Chondrocyte (in vitro differentiated cells): ENCODE results near the gene TM4SF20. TPM values are rescaled to one million over a fixed set of nuclear protein-coding genes. Genes with fewer than 3 reads are reported as not detected.

Experiments
- DNase-seq: peaks from one replicate; pipeline ENCODE4 v3.0.0; 2021; ENCODE audit warnings: mixed read lengths, low spot score
- H3K27ac Mint-ChIP-seq: one replicate; pipeline ENCODE4 v1.8.0; 2021; ENCODE audit warnings: mild to moderate bottlenecking, moderate library complexity, mixed read lengths; ENCODE audit not compliant: unreplicated experiment
- H3K27me3 Mint-ChIP-seq: 2 replicates; pipeline ENCODE4 v1.8.0; 2021; ENCODE audit warnings: low read depth, mixed read lengths
- H3K36me3 Mint-ChIP-seq: 2 replicates; pipeline ENCODE4 v1.8.0; 2021; ENCODE audit warnings: low read depth, mixed read lengths
- H3K4me1 Mint-ChIP-seq: 2 replicates; pipeline ENCODE4 v1.8.0; 2021; ENCODE audit warnings: low read depth, mild to moderate bottlenecking, mixed read lengths
- H3K4me3 Mint-ChIP-seq: one replicate; pipeline ENCODE4 v1.8.0; 2021; ENCODE audit warnings: mild to moderate bottlenecking, moderate library complexity, mixed read lengths; ENCODE audit not compliant: unreplicated experiment
- H3K9me3 Mint-ChIP-seq: 2 replicates; pipeline ENCODE4 v1.8.0; 2021; ENCODE audit warnings: low read depth, mixed read lengths
- CTCF ChIP-seq: fragments of 200-600 bp; sonication (generic); IDR thresholded peaks from 2 replicates; pipeline ENCODE4 v1.5.0; 2021; ENCODE audit warnings: antibody characterized with exemption, mild to moderate bottlenecking, moderate library complexity
- total RNA-seq: library from RNA; stranded (reverse); gene quantifications from 3 replicates; pipeline ENCODE4 v1.2.1, GENCODE V29; 2021

The TM4SF20 gene
- total RNA-seq, 1 donor from 2014 or later = not detected

- no peak for DNase-seq
- Mint-ChIP-seq H3K36me3 (peaks cover 9% of the 10 kb centered on the region), H3K27ac (no peak overlapping the region), H3K4me3 (no peak overlapping the region), H3K9me3 (no peaks in the 10 kb centered on the region), H3K4me1 (no peaks in the 10 kb centered on the region), H3K27me3 (no peaks in the 10 kb centered on the region)
- TF ChIP-seq CTCF = no peak
Measured at GRCh38 chr2:227341553-227341952, 37.6 kb downstream of the TM4SF20 start.

DNA sequence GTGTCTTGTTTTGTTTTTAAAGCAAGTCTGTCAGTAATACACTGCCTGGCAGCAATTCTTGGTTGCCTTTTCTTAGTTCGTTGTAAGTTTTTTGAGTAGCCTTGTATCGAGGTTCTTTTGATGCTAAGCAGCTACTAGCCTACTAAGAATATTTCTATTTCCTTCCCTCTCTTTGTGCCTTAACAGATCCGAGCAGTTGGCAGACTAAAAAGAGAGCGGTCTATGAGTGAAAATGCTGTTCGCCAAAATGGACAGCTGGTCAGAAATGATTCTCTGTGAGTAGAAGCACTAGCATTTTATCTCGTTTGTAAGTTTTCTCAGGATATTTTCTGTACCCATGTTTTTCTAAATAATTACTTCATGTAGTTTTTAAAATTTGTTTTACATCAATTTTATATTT, 39.0 kb downstream of the TM4SF20 start:
- no peak overlapping the region for H3K4me3 Mint-ChIP-seq
- H3K36me3 Mint-ChIP-seq = peaks cover 13% of the 10 kb centered on the region
- H3K9me3 Mint-ChIP-seq = no peaks in the 10 kb centered on the region
- H3K4me1 Mint-ChIP-seq = no peaks in the 10 kb centered on the region
- no peak for TF ChIP-seq CTCF
- no peaks in the 10 kb centered on the region for H3K27me3 Mint-ChIP-seq
- no peak for DNase-seq
- H3K27ac Mint-ChIP-seq = no peak overlapping the region

GRCh38 chr2:227339098-227339599, 40.0 kb downstream of the TM4SF20 start:
- no peaks in the 10 kb centered on the region for H3K27me3 Mint-ChIP-seq
- H3K4me1 Mint-ChIP-seq = no peaks in the 10 kb centered on the region
- H3K36me3 Mint-ChIP-seq = peaks cover 18% of the 10 kb centered on the region
- no peak for DNase-seq
- no peak for TF ChIP-seq CTCF
- H3K4me3 Mint-ChIP-seq = no peak overlapping the region
- H3K9me3 Mint-ChIP-seq = no peaks in the 10 kb centered on the region
- peak overlapping the region; percentile 51 for H3K27ac Mint-ChIP-seq

DNA sequence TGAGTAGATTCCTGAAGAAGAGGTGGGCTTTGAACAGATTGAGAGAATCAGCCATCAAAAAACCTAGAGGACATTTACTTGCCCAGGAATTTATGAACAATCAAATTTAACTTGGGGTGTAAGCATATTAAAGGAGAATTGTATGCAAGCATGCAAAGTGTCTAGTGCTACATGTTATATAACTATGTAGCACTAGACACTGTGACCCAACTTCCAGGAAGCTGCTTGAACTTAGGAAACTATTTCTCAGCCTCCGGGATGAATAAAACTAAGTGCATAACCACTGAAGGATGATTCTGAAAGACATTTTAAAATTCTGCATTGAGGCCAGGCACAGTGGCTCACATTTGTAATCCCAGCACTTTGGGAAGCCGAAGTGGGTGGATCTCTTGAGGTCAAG, 41.7 kb downstream of the TM4SF20 start:
- H3K36me3 Mint-ChIP-seq = peaks cover 21% of the 10 kb centered on the region
- no peaks in the 10 kb centered on the region for H3K4me1 Mint-ChIP-seq
- no peaks in the 10 kb centered on the region for H3K27me3 Mint-ChIP-seq
- no peak for DNase-seq
- no peak overlapping the region for H3K4me3 Mint-ChIP-seq
- no peak overlapping the region for H3K27ac Mint-ChIP-seq
- no peak for TF ChIP-seq CTCF
- no peaks in the 10 kb centered on the region for H3K9me3 Mint-ChIP-seq

GRCh38 chr2:227335713-227336112, 43.4 kb downstream of the TM4SF20 start:
- Mint-ChIP-seq H3K9me3 (no peaks in the 10 kb centered on the region), H3K36me3 (peaks cover 28% of the 10 kb centered on the region), H3K27ac (no peak overlapping the region), H3K27me3 (no peaks in the 10 kb centered on the region), H3K4me3 (no peak overlapping the region), H3K4me1 (no peaks in the 10 kb centered on the region)
- no peak for TF ChIP-seq CTCF
- no peak for DNase-seq
